A549 treated with ZK216348 at 1 μM for 4 hours (cell line): Measurements from ENCODE around the gene ORC5. TPM values are rescaled to one million over a fixed set of nuclear protein-coding genes. Genes with fewer than 3 reads are reported as not detected.

ENCODE experiments used
- total RNA-seq: library from RNA; stranded (reverse); fragments of 200-300 nt; extraction: Qiagen RNA extraction; gene quantifications from 5 replicates; pipeline ENCODE4 v1.2.3, GENCODE V29; 2022; ENCODE audit warnings: low read depth

Gene ORC5
- 22.6 to 28.2 TPM (median 25.9 TPM) in 5 replicates for total RNA-seq

GRCh38 chr7:104207731-104208420, at the start of gene ORC5:
ORC5 (minus strand) TSS chr7:104208013; CDS start chr7:104207904, 109 bp downstream.

Other genes with a start within 250 kb of the ORC5 start
- 0.01 TPM in 1 of 5 replicates, not detected in the others for gene RELN, start 218.4 kb downstream of the ORC5 start, total RNA-seq
- gene LHFPL3, start 120.6 kb upstream of the ORC5 start, total RNA-seq, result not detected in 5 replicates